SU-DHL-6 (cell line): ENCODE data around the gene SAMD9.
"Not testable (repeated sequence)": the region's sequence is repeated elsewhere in the genome, so short reads cannot be mapped to it uniquely, and the experiment has no call there.

Experiments used
- H2AFZ ChIP-seq: fragments of 200-600 bp; sonication (generic); 2 replicates; pipeline ENCODE4 v1.6.1; 2014; ENCODE audit warnings: low read depth, mild to moderate bottlenecking, moderate library complexity, mixed read lengths, antibody characterized with exemption, low read length; ENCODE audit not compliant: severe bottlenecking
- H3F3A ChIP-seq: fragments of 200-600 bp; shearing (Covaris generic); 2 replicates; pipeline ENCODE4 v1.6.0; 2016; ENCODE audit warnings: antibody characterized with exemption, mild to moderate bottlenecking; ENCODE audit not compliant: insufficient read depth
- H3K27ac ChIP-seq: fragments of 200-600 bp; sonication (generic); 2 replicates; pipeline ENCODE4 v1.5.1; 2016; ENCODE audit warnings: low read depth, mild to moderate bottlenecking, low read length, moderate library complexity, mixed read lengths
- H3K27me3 ChIP-seq: fragments of 200-600 bp; sonication (generic), shearing (Covaris generic); 2 replicates; pipeline ENCODE4 v1.6.0; 2014; ENCODE audit warnings: mild to moderate bottlenecking, low read length
- H3K36me3 ChIP-seq: fragments of 200-600 bp; sonication (generic); 2 replicates; pipeline ENCODE4 v1.6.1; 2014; ENCODE audit warnings: mild to moderate bottlenecking, low read length, mixed read lengths
- H3K4me2 ChIP-seq: fragments of 300-600, 200-600 bp; shearing (Covaris generic), sonication (generic); 2 replicates; pipeline ENCODE4 v1.6.0; 2014; ENCODE audit warnings: low read length, low read depth, mild to moderate bottlenecking; ENCODE audit not compliant: poor library complexity, severe bottlenecking
- H3K4me3 ChIP-seq: fragments of 200-600 bp; sonication (generic); 2 replicates; pipeline ENCODE4 v1.5.1; 2014; ENCODE audit warnings: antibody characterized with exemption, low read length, mild to moderate bottlenecking, mixed read lengths; ENCODE audit not compliant: insufficient read depth, poor library complexity, severe bottlenecking
- H3K79me2 ChIP-seq: fragments of 200-600 bp; sonication (generic); 2 replicates; pipeline ENCODE4 v1.6.1; 2014; ENCODE audit warnings: mild to moderate bottlenecking, low read length, moderate library complexity; ENCODE audit not compliant: insufficient read depth
- H3K9ac ChIP-seq: fragments of 200-600 bp; sonication (generic); 2 replicates; pipeline ENCODE4 v1.7.0; 2014; ENCODE audit warnings: mild to moderate bottlenecking, low read length
- H3K9me2 ChIP-seq: fragments of 200-600 bp; sonication (generic); replicated peaks from 2 replicates; pipeline ENCODE4 v1.6.1; 2014; ENCODE audit warnings: low read length; ENCODE audit not compliant: insufficient read depth
- H3K9me3 ChIP-seq: fragments of 200-600 bp; sonication (generic); 2 replicates; pipeline ENCODE4 v1.6.1; 2014; ENCODE audit warnings: low read length, mixed read lengths; ENCODE audit not compliant: insufficient read depth
- H4K20me1 ChIP-seq: fragments of 200-600 bp; sonication (generic); 2 replicates; pipeline ENCODE4 v1.6.1; 2014; ENCODE audit warnings: low read depth, mild to moderate bottlenecking, antibody characterized with exemption, low read length, moderate library complexity, mixed read lengths
- EZH2phosphoT487 ChIP-seq: fragments of 200-600 bp; sonication (generic), shearing (Covaris generic); conservative IDR thresholded peaks from 2 replicates; pipeline ENCODE4 v1.6.1; 2018; ENCODE audit warnings: mild to moderate bottlenecking, antibody characterized with exemption, low read length, moderate library complexity, mixed read lengths
- TF ChIP-seq, protein P1 (sequence below): fragments of 200-600 bp; sonication (generic); IDR thresholded peaks from one replicate; pipeline ENCODE4 v1.5.1; 2017; ENCODE audit warnings: antibody characterized with exemption, mild to moderate bottlenecking, low read length, moderate library complexity; ENCODE audit not compliant: insufficient read depth, poor library complexity, severe bottlenecking

Gene SAMD9

DNA sequence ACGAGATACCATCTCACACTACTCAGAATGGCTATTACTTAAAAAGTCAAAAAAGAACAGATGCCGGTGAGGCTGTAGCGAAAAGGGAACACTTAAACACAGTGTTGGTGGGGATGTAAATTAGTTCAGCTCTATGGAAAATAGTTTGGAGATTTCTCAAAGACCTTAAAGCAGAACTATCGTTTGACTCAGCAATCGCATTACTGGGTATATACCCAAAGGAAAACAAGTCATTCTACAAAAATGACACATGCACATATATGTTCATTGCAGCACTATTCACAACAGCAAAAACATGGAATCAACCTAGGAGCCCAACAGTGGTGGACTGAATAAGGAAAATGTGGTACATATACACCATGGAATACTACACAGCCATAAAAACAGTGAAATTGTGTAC, 56.9 kb downstream of the SAMD9 start:
- TF ChIP-seq, protein P1, sequence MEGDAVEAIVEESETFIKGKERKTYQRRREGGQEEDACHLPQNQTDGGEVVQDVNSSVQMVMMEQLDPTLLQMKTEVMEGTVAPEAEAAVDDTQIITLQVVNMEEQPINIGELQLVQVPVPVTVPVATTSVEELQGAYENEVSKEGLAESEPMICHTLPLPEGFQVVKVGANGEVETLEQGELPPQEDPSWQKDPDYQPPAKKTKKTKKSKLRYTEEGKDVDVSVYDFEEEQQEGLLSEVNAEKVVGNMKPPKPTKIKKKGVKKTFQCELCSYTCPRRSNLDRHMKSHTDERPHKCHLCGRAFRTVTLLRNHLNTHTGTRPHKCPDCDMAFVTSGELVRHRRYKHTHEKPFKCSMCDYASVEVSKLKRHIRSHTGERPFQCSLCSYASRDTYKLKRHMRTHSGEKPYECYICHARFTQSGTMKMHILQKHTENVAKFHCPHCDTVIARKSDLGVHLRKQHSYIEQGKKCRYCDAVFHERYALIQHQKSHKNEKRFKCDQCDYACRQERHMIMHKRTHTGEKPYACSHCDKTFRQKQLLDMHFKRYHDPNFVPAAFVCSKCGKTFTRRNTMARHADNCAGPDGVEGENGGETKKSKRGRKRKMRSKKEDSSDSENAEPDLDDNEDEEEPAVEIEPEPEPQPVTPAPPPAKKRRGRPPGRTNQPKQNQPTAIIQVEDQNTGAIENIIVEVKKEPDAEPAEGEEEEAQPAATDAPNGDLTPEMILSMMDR = no peak
- no peak for TF ChIP-seq EZH2phosphoT487
- H3K36me3 ChIP-seq = no peaks in the 10 kb centered on the region
- no peak overlapping the region for H3K27ac ChIP-seq
- H3F3A ChIP-seq = no peaks in the 10 kb centered on the region
- H3K4me3 ChIP-seq = no peak overlapping the region
- no peak overlapping the region for H2AFZ ChIP-seq
- H3K27me3 ChIP-seq = 0 out of 2 replicates have a peak, but pooled peaks cover 5% of the 10 kb centered on the region
- H4K20me1 ChIP-seq = no peaks in the 10 kb centered on the region; the same call in 1 of the 2 replicates
- no peaks in the 10 kb centered on the region for H3K9me3 ChIP-seq
- H3K4me2 ChIP-seq = no peak overlapping the region
- H3K79me2 ChIP-seq = no peaks in the 10 kb centered on the region
- no peak overlapping the region for H3K9ac ChIP-seq
- no peaks in the 10 kb centered on the region for H3K9me2 ChIP-seq

- Histone ChIP-seq H3K36me3 (no peaks in the 10 kb centered on the region), H3K9me3 (no peaks in the 10 kb centered on the region), H4K20me1 (no peaks in the 10 kb centered on the region; the same call in 1 of the 2 replicates), H3K4me3 (no peak overlapping the region), H3K27me3 (0 out of 2 replicates have a peak, but pooled peaks cover 5% of the 10 kb centered on the region), H2AFZ (no peak overlapping the region), H3K4me2 (no peak overlapping the region), H3K9me2 (no peaks in the 10 kb centered on the region), H3K27ac (no peak overlapping the region), H3K79me2 (no peaks in the 10 kb centered on the region), H3F3A (no peaks in the 10 kb centered on the region), H3K9ac (no peak overlapping the region)
- TF ChIP-seq, protein P1 = no peak
- no peak for TF ChIP-seq EZH2phosphoT487
These were observed 57.8 kb downstream of the SAMD9 start for GRCh38 chr7:93060025-93060424.

DNA sequence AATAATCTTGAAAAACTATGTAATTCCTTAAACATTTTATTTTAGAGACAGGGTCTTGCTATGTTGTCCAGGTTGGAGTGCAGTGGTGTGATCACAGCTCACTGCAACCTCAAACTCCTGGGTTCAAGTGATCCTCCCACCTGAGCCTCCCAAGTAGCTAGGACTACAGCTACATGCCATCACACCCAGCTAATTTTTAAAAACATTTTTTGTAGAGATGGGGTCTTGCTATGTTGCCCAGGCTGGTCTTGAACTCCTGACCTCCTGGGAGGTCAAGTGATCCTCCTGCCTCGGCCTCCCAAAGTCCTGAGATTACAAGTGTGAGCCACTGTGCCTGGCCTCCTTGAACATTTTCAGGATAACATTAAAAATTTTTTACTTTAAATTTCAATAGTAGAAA, 61.2 kb downstream of the SAMD9 start:
- H2AFZ ChIP-seq, H3K27me3 ChIP-seq, H4K20me1 ChIP-seq, H3K4me2 ChIP-seq, H3K9me2 ChIP-seq, H3K9me3 ChIP-seq, H3K79me2 ChIP-seq, H3K9ac ChIP-seq, H3K36me3 ChIP-seq, H3F3A ChIP-seq, H3K4me3 ChIP-seq, H3K27ac ChIP-seq: not testable (repeated sequence)

GRCh38 chr7:93055543-93056107, 62.2 kb downstream of the SAMD9 start:
- TF ChIP-seq EZH2phosphoT487 = no peak
- TF ChIP-seq, protein P1 = peak; percentile 68
- no peaks in the 10 kb centered on the region for H3K9me2 ChIP-seq
- no peaks in the 10 kb centered on the region for H3F3A ChIP-seq
- H3K27me3 ChIP-seq = no peaks in the 10 kb centered on the region
- H3K36me3 ChIP-seq = no peaks in the 10 kb centered on the region
- H3K9ac ChIP-seq = no peak overlapping the region
- no peak overlapping the region for H3K4me2 ChIP-seq
- no peaks in the 10 kb centered on the region; the same call in 1 of the 2 replicates for H4K20me1 ChIP-seq
- no peak overlapping the region for H3K27ac ChIP-seq
- H3K9me3 ChIP-seq = no peaks in the 10 kb centered on the region
- H3K4me3 ChIP-seq = no peak overlapping the region
- H3K79me2 ChIP-seq = no peaks in the 10 kb centered on the region
- H2AFZ ChIP-seq = no peak overlapping the region
